GM11168 (cell line): Measurements from ENCODE around the gene VRK3.
"Not testable (repeated sequence)": the region's sequence is repeated elsewhere in the genome, so short reads cannot be mapped to it uniquely, and the experiment has no call there.

ENCODE experiments used
- in situ Hi-C: fragments of 300-500 bp; cut with MboI; formaldehyde crosslinking; loops from one replicate; pipeline ENCODE4 v1.12.0; 2022; ENCODE audit warnings: low sequenced_read_pairs; ENCODE audit not compliant: unreplicated experiment

VRK3 gene

DNA sequence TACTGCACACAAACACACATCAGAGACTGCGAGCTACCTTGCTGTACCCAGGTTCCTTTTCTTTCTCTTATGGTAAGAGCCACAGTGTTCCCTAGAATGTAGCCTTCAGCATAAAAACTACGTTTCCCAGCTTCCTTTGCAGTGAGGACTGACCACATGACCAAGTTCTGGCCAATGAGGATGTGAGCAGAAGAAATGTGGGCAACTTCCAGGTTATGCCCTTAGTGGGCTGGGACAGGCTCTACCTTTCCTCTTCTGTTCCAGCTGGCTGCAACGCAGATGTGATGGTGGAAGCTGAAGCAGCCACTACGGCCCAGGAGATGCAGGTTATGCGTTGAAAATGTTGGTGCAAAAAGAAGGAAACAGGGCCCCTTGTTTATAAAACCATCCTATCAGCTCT lies 27.5 kb downstream of the VRK3 start:
- in situ Hi-C loops, result no loop called here

DNA sequence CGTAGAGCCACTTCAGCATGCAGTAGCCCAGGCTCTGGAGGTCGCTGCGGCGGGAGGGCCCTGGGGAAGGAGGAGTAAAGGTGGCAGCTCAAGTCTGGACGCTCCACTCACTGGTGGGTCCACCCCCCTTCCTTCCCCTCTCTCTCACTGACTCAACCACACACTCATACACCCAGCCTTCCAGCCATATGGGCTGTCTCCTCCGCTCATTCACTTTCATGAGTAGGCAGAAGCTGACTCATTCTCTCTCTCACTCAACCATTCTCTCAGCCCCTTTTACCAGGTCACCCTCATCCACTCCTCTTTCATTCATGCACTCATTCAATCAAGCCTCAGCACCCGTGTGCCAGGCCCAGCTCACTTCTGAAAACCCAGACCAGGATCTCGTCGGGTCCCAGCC lies 36.7 kb downstream of the VRK3 start:
- in situ Hi-C loops, result no loop called here

DNA sequence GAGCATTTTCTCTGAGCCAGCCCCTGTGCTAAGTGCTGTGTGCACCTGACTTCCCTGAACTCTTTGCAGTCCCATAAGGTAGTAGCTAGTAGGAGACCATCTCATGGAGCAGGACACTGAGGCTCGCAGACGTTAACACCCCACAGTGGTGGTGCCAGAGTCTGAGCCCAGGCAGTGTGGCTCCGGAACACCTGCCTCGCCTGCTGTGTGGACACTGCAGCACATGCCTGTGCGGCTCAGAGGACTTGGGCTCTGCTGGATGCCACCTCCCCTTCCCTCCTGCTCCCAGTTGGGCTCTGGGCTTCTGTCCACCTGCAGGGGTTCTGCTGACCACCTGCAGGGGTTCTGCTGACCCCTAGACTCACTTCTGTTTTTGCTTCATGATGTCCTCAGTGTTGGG lies 37.2 kb downstream of the VRK3 start:
- in situ Hi-C loops, result no loop called here

DNA sequence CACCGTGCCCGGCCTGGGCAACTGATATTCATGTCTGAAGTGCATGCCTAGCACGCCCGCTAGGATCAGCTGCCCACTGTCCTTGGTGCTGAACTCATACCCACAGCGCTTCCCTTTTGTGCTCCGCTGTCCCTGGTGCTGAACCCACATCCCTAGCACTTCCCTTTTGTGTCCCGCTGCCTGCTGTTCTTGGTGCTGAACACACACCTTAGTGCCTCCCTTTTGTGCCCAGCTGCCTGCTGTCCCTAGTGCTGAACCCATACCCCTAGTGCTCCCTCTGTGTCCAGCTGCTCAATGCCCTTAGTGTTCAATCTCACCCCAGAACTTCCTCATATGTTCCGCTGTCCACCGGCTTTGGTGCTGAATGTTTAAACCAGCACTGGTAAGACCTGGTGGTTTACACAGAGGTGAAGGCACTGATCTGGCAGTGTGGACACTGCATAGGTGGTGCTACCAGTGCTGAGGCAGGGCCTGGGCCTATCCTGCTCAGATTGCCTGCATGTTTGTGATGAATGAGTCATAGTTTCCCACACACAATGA lies 37.9 kb downstream of the VRK3 start:
- in situ Hi-C loops, result no loop called here

DNA sequence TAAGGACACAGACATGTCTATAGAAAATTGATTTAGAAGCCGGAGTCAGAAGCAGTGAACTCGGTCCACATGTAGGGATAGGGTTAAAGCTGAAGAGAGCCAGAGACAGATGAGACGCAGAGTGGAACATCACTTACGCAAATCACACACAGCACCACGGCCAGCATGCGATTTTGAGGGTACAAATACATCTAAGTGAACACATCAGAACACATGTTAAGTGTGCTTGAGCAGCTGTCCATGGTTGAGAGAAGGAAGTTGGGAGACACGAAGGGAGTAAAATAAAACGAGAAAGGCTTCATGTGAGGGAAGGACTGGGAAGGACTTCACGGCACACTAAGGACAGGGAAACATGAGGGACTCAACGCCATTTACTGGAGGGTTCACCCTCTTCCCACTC lies 38.8 kb downstream of the VRK3 start:
- in situ Hi-C loops, result no loop called here

DNA sequence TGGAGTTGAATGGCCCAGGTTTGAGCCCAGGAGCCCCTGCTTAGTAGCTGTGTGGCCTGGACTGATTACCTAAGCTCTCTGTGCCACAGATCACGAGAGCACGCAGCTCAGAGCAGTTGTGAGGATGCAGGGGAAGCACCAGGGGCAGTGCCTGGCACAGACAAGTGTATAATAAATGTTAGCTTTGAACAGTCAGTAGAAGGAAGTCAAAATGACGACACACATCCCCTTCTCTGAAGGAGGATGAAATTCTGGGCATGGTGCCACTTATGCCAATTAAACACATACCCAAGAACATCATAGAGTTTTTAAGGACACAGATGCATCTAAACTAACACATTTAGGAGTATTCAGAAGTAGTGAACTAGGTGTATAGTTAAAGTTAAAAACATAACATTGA lies 39.3 kb downstream of the VRK3 start:
- in situ Hi-C loops, result no loop called here

DNA sequence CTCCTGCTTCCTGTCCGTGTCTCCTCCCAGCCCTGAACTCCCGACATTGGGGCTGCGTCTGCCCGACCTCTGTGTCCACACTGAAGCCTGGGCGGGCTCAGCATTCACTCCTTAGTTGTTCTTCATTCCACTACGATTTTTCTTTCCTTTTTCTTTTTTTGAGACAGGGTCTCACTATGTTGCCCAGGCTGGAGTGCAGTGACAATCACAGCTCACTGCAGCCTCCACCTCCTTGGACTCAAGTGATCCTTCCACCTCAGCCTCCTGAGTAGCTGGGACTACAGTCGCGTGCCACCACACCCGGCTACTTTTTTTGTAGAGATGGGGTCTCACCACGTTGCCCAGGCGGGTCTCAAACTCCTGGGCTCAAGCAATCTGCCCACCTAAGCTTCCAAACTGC lies 40.7 kb downstream of the VRK3 start:
- in situ Hi-C loops, result loop anchor here (5.0 kb wide), 1 partner anchor 47 kb away; no protein-coding TSS in a partner anchor

DNA sequence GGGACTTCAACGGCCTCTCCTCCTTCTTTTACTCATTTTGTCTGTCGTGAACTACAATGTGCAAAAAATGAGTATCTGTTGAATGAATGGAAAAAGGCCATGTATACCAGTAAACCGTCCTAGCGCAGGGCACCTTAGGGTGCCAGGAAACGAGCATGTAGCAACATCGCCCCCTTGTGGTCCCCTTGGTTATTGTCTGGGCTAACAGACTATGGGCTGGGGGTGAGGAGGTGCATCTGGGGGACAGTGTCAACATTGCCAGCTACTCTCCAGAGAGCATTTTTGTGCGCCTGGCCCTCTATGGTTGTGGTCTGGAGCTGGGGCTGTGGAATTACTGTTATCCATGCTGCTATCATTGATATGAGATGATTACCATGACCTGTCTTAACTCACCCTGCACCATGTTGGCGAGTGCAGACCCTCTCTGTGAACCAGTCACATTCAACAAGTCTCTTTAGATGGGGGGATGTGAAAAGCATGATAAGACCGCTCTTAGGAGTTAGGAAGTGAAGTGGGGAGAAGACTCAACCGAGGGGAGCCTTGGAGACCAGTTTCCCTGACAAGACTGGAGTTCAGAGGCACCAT lies 41.4 kb downstream of the VRK3 start:
- in situ Hi-C loops, result loop anchor here (5.0 kb wide), 1 partner anchor 46 kb away; no protein-coding TSS in a partner anchor

DNA sequence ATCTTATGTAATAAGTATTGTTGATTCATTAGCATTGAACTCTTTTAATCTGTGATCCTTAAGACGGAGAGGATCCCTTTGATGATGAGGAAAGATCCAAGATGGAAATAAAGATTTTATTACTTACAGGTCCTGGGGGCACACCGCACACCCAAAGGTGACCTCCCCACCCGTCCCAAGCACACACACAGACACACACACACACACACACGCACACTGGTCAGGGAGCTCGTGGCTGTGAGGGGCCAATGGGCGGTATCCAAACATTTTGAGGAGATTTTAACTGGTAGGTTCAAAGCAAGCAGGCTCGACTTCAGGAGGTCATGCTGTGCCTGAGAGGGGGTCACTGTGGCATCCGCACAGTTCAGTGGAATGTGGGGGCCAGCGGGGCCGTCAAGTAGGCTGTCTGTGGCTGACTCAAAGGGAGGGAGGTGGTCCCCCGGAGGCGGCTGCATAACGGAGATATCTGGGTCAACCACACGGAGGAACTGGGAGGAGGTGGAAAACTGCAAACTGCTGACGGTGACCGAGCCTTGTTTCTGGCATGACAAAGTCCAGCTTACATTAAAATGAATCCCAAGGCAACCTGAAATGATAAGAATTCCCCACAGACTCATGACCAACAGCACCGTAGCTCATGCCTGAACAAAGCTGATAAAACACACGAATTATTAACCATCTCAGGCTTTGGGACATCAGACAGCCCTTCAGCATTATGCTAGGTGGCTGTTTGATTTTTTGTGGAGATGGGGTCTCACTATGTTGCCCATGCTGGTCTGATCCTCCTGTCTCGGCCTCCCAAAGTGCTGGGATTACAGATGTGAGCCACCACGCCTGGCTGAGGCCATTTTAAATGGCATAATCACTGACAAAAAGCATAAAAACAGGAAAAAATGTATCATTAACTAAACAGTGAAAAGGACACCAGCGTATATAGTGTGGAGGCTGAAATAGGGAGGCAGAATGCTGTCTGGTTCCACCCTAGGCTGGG lies 43.3 kb downstream of the VRK3 start:
- in situ Hi-C loops, result loop anchor here (5.0 kb wide), 1 partner anchor 45 kb away; no protein-coding TSS in a partner anchor

DNA sequence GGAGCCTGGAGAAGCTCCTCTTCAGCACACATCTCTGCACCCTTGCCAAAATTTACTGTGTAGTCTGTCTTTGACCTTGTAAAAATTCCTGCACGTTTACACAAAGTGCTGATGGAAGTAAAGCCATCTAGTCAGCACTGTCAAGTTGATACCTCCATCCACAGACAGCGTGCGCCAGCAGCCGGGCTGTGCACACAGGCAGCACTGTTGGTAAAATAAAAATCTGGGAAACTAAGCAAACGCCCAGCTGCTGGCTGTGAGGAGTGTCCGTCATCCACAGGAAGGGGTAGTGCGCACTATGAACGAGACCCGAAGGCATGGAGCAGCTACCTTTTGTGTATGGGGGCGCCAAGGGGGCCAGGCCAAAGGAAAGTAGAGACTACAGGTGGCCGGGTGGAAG lies 46.8 kb downstream of the VRK3 start:
- in situ Hi-C loops, result no loop called here

DNA sequence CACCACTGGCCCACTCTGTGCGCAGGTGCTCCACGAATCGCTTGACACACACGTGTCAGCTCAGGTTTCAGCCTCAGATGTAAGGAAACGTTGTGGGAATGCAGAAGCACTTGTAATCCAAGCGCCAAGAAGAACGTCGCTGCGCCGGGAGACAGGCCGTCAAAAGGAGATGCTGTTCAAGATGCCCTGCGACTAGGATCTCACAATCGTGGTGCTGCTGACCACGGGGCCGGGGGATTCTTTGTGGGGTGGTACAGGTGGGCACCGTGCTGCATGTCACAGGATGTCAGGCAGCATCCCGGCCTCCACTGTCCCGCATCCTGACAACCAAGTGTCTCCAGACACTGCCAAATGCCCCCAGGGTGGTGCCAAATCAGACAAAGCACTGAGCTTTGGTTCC lies 47.3 kb downstream of the VRK3 start:
- in situ Hi-C loops, result no loop called here

DNA sequence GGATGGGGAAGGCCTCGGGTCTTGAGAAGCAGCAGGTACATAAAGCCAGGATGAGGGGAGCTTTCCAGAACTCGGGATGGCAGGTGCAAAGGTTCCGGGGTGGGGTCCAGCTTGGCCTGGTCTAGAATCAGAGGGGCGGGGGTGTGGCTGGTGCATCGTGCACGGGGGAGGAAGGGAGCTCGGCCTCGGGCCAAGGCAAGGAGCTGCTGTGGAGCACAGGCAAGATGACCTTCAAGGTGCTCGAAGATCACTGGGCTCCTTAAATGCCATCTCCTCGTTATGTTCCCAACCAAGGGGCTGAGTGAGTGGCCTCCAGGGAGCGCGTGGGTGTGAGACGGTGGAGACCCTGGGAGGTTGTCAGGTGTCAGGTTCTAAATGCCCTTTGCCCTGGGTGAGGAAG lies 48.1 kb downstream of the VRK3 start:
- in situ Hi-C loops, result no loop called here

DNA sequence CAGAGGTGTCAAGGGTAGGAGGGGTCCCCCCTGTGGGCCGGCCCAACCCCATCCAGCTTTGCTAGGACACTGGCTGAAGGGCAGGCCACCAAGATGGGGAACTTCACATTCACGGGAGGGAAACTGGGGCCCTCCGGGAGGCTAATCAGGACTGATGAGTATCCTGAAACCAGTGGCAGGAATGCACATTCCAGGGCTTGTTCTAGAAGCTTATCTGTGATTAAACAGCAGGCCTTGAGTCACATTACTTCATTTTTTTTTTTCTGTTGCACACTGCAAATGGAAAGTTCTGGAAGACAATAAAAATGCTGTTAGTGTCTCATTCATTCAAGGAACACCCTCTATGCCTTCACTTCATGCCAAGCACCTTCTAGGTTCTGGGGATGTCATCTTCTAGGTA lies 48.7 kb downstream of the VRK3 start:
- in situ Hi-C loops, result no loop called here

DNA sequence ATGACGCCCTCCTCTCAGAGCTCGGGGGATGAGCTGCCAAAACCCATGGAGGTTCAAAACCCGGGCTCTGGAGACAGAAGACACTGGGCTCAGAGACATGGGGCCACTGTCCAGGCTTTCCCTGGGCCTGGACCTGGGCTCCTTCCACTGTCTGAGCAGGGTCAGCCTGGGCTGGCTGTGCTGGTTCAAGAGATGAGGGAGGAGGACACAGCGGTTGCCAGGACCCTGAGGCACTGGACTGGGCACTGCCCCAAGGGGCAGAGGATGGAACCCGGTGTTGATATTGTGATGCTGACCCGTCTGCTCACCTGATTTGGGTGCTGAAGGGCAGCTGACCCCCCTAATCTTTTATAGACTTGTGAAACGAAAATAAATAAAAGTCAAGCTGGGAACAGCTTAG lies 50.1 kb downstream of the VRK3 start:
- in situ Hi-C loops, result no loop called here

DNA sequence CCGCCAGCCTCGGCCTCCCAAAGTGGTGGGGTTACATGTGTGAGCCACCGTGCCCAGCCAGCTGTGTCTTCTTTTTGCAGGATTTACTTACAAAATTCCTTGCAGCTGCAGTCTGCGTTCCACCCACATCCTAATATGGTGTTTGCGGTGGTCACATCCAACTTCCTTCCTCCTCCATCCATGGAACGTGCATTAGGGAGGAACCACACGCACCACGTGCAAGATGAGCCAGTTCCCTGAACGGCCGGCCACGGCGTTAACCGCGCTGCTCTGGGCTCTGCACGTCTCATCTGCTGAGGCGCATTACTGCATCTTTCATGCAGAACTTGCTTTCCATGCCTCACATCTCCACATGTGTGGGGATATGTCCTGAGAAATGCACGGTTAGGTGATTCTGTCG lies 51.2 kb downstream of the VRK3 start:
- in situ Hi-C loops, result no loop called here

DNA sequence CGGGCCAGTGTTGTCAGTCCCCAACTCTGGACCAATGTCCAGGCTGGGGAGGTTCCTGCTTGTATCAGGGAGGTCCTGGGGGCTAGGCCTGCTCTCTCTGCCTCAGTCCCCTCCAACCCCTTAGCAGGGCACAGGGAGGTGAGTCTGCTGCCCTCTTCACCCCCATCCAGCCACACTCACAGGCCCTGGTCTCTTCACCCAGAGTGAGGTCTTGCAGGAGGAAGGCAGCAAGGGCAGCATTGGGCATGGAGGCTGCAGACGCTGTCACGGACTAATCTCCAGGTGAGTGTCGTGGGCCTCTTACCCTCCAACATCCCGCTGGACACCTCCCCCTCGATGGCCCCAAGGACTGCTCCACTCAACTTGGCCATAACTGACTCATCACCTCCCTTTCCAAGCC lies 52.3 kb downstream of the VRK3 start:
- in situ Hi-C loops, result no loop called here

DNA sequence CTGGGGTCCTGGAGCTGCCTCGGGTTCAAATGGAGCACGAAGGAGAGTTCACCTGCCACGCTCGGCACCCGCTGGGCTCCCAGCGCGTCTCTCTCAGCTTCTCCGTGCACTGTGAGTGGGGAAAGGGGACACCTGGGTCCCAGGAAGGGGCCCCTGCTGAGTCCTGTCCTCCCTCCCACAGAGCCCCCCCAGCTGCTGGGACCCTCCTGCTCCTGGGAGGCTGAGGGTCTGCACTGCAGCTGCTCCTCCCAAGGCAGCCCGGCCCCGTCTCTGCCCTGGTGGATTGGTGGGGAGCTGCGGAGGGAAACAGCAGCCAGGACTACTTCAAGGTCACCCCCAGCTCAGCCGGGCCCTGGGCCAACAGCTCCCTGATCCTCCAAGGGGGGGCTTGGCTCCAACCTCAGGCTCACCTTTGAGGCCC lies 53.2 kb downstream of the VRK3 start:
- in situ Hi-C loops, result no loop called here

DNA sequence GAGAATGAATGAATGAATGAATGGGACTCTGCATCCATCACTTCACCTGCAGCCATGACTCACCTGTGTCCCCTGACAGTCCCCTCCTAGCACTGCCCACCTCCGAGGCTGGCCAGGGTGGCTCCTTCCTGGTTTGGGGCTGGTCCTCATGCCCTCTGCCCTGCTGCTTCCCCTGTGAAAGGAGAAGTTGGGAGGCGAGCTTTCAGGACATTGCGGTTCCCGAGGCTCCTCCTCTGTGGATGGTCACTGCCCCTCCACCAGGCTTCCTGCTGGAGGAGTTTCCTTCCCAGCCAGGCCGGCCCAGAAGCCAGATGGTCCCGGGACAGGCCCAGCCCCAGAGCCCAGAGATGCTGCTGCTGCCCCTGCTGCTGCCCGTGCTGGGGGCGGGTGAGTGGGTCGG lies 55.8 kb downstream of the VRK3 start:
- in situ Hi-C loops, result not testable (repeated sequence)

DNA sequence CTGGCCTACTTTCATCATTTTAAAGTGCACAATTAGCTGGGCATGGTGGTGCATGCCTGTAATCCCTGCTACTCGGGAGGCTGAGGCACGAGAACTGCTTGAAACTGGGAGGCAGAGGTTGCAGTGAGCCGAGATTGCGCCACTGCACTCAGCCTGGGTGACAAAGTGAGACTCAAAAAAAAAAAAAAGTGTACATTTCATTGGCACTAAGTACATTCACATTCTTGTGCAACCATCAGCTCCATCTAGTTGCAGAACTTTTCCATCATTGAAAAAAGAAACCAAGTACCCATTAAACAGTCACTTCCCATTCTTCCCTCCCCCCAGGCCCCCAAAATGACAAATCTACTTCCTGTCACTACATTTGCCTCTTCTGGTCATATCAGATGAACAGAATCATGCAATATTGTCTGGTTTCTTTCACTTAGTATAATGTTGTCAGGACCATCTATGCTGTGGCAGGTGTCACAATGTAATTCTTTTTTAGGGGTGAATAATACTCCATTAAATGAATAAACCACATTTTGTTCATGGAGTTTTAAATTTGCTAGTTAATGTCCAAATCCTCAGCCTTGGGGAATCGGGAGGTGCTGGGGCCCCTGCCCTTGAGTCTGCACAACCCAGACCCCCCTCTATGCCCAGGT lies 56.8 kb downstream of the VRK3 start:
- in situ Hi-C loops, result no loop called here

DNA sequence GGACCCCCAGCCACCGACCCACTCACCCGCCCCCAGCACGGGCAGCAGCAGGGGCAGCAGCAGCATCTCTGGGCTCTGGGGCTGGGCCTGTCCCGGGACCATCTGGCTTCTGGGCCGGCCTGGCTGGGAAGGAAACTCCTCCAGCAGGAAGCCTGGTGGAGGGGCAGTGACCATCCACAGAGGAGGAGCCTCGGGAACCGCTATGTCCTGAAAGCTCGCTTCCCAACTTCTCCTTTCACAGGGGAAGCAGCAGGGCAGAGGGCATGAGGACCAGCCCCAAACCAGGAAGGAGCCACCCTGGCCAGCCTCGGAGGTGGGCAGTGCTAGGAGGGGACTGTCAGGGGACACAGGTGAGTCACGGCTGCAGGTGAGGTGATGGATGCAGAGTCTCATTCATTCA lies 64.2 kb downstream of the VRK3 start, which contains the start of gene SIGLEC11:
Gene SIGLEC11, minus strand, starts transcription at position 193 of the 400 bp plus-strand sequence. Its CDS starts 91 bp downstream, at position 102.
- in situ Hi-C loops, result not testable (repeated sequence)

DNA sequence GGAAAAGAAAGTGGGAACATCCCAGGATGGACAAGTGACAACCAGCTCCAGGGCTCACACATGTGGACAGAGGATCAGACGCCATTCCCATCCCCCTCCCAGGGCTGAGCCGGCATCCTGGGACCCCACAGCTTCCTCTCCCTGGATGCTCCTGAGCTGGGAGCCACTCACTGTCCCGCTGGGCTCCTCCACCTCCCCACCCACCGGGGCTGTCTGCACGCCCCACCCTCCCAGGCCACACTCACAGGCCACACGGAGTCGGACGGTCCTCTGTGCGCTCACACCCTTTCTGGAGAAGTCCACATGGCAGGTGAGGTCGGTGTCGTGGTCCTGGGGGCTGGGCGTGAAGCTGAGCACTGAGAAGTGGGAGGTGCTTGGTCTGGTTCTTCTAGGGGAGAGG lies 65.3 kb downstream of the VRK3 start:
- in situ Hi-C loops, result not testable (repeated sequence)
